Amniotic epithelial cell (primary cell): ENCODE data around the gene PSMD3.
"Not testable (repeated sequence)": the region's sequence is repeated elsewhere in the genome, so short reads cannot be mapped to it uniquely, and the experiment has no call there.

ENCODE experiments used
- DNase-seq: peaks from one replicate; pipeline ENCODE4 v3.0.0-alpha.2; 2010; ENCODE audit warnings: low read depth

Gene PSMD3

GRCh38 chr17:39980351-39981206 is at the start of gene PSMD3:
TSS of gene PSMD3 (plus strand) at chr17:39980807. CDS start at chr17:39980971, 164 bp downstream.
- peak; percentile 99 for DNase-seq

- DNase-seq = no peak
These were observed 46.7 kb upstream of the PSMD3 start for GRCh38 chr17:39933912-39934311.

GRCh38 chr17:39934324-39934723 is 46.3 kb upstream of the PSMD3 start:
- no peak for DNase-seq

GRCh38 chr17:39935909-39936308 is 44.7 kb upstream of the PSMD3 start:
- no peak for DNase-seq

DNA sequence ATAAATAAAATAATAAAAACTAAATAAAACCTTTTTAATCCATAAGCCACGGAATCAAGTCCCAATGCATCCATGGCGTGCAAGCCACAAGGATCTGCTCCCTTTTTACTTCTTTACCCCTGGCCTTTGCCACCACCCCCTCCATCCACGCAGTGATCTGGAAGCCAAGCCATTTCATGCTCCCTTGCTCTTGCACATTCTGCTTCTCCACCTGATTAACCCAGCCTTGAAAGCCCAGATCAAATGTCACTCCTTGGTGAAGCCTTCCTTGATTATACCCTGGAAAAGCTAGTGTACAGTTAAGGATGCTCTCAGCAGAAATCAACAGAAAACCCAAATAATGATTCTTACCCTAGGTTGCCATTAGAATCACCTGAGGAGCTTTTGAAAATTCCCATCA is 43.2 kb upstream of the PSMD3 start:
- DNase-seq = no peak

GRCh38 chr17:39938140-39938869 is 42.3 kb upstream of the PSMD3 start:
- DNase-seq = no peak

- no peak for DNase-seq
These were observed 41.5 kb upstream of the PSMD3 start for GRCh38 chr17:39939106-39939505.

GRCh38 chr17:39939588-39940419 is 40.8 kb upstream of the PSMD3 start:
- peak; percentile 97 for DNase-seq

DNA sequence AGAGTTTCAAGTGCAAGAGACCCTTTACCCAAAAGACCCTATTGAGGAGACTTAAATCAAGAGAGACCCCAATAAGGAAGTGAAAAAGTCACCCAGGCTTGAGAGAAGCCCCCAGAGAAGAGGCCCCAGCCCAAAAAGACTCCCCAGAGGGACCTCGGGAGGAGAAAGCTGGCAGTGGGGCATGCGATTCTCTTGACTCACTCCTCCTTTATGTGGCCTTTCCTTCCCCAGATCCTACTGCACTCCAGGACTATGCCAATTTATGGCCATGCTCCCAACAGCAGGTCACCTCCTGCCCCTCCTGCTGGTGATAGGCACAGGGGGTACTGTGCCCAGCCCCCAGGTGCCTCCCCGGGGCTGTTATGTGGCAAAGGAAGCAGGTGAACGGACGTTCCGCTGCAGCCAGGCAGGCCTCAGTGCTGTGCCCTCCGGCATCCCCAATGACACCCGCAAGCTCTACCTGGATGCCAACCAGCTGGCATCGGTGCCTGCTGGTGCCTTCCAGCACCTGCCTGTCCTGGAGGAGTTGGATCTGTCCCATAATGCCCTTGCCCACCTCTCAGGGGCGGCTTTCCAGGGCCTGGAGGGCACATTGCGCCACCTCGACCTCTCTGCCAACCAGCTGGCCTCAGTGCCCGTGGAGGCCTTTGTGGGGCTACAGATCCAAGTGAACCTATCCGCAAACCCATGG is 36.8 kb upstream of the PSMD3 start:
- DNase-seq = no peak

GRCh38 chr17:39944393-39944711 is 36.3 kb upstream of the PSMD3 start:
- no peak for DNase-seq

- no peak for DNase-seq
These were observed 33.9 kb upstream of the PSMD3 start for GRCh38 chr17:39946551-39947330.

GRCh38 chr17:39948489-39948828 is 32.1 kb upstream of the PSMD3 start:
- not testable (repeated sequence) for DNase-seq

DNA sequence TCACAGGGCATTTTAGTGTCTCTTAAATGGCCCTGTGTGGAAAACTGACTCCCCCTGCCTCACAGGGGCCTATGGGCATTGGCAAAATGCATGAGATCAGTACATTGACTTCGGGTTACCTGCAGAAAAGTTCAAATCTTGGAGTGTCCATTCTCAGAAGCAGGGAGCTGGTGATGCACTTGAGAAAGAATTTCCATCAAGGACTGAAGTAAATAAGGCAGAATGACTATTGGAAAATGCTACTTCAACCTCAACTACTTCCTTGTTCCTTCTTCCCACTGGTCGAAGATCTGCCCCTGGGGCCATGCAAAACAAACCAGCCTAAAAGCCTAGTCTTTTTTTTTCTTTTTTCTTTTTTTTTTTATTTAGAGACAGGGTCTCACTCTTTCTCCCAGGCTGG is 31.6 kb upstream of the PSMD3 start:
- no peak for DNase-seq

DNA sequence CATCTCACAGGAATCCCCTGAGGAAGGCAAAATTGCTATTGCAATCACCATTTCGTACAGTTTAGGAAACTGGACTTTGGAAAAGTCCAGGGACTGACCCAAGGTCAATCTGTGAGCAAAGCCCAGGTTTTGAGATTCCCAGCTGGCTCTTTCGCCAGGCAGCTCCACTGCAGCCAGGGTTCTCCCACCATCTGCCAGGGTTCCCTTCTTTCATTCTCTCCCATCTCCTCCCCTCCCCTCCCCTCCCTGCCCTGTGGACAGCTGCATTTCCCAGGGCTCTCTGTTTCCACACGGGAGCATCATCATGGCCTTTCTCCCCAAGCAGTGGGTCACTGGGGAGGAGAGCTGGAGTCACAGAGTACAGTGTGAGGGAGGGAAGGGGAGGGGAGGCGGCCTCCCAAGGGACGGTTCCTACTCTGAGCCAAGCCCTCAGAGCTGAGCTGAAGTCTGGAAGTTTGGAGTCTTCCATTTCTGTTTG is 29.7 kb upstream of the PSMD3 start:
- no peak for DNase-seq

- DNase-seq = no peak
These were observed 28.5 kb upstream of the PSMD3 start for GRCh38 chr17:39951924-39952679.

- DNase-seq = peak; percentile 92
These were observed 27.7 kb upstream of the PSMD3 start for GRCh38 chr17:39952680-39953470.

DNA sequence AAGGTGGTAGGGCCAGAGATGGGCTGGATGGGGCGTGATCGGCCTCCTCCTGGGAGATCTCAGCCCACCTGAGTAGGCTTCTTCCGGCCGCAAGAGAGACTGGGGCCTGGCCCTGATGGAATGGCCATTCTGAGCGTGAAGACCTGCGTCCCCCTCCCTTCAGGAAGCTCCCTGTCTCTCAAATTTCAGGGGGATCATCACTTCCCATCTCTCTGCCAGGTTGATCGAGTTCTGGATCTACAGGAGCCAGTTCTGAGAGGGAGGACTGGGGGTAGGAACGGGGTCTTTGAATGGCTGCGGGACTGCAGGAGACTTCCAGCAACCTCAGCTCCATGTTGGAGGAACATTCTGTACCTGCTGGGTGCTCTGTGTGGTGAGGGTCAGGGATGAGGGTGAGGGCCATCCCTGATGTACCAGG is 27.1 kb upstream of the PSMD3 start:
- no peak for DNase-seq

- DNase-seq = no peak
These were observed 25.7 kb upstream of the PSMD3 start for GRCh38 chr17:39954876-39955275.

DNA sequence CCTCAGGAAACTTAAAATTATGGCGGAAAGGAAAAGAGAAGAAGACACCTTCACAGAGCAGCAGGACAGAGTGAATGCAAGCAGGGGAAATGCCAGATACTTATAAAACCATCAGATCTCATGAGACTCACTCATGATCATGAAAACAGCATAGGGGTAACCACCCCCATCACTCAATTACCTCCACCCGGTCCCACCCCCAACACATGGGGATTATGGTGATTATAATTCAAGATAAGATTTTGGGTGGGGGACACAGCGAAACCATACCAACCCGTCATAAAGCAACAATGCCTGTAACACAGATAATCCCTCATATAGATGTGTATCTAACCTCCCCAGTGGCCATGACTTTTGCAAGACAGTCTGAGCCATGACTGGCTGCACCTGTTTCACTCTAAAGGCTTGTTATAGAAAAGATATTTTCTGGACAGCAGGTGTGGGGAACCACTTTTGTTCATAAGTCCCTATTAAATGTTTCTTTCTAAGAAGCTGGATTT is 24.8 kb upstream of the PSMD3 start:
- DNase-seq = no peak
